ENCODE data around the gene TMEM145.
A peak's percentile ranks its signal among the peaks of the same experiment; 100 is the strongest.

The TMEM145 gene

GRCh38 chr19:42295342-42295741 is 17.8 kb upstream of the TMEM145 start (continued):
- TF ChIP-seq PATZ1 (CRISPR knock-in tag; IDR thresholded peaks at IDR 0.05; ENCODE audit: borderline replicate concordance): no peak

GRCh38 chr19:42295831-42296525 is 17.1 kb upstream of the TMEM145 start:
- TF ChIP-seq ZC3H10 (CRISPR knock-in tag; IDR thresholded peaks at IDR 0.05): no peak
- no peak for TF ChIP-seq ZNF8 (CRISPR knock-in tag; IDR thresholded peaks at IDR 0.05)
- ATAC-seq: peak; percentile 84

GRCh38 chr19:42297039-42297438 is 16.1 kb upstream of the TMEM145 start:
- ATAC-seq: no peak

More at GRCh38 chr19:42297039-42297438, 16.1 kb upstream of the TMEM145 start:
- no peak for TF ChIP-seq PPARA (CRISPR knock-in tag; IDR thresholded peaks at IDR 0.05; ENCODE audit: borderline replicate concordance)
- TF ChIP-seq TSHZ2 (CRISPR knock-in tag; IDR thresholded peaks at IDR 0.05): no peak
- no peak for TF ChIP-seq PATZ1 (CRISPR knock-in tag; IDR thresholded peaks at IDR 0.05; ENCODE audit: borderline replicate concordance)
- no peak for TF ChIP-seq ISL1 (CRISPR knock-in tag; IDR thresholded peaks at IDR 0.05)
- no peak for TF ChIP-seq ARNTL (CRISPR knock-in tag; IDR thresholded peaks at IDR 0.05; ENCODE audit: borderline replicate concordance, low read depth)
- TF ChIP-seq ZFP3 (CRISPR knock-in tag; IDR thresholded peaks at IDR 0.05): no peak
- TF ChIP-seq TCF4 (CRISPR knock-in tag; IDR thresholded peaks at IDR 0.05; ENCODE audit: borderline replicate concordance): no peak
- TF ChIP-seq ZC3H10 (CRISPR knock-in tag; IDR thresholded peaks at IDR 0.05): no peak
- TF ChIP-seq CSRNP3 (CRISPR knock-in tag; IDR thresholded peaks at IDR 0.05): no peak
- no peak for TF ChIP-seq ZNF70 (CRISPR knock-in tag; IDR thresholded peaks at IDR 0.05)
- no peak for TF ChIP-seq ZNF8 (CRISPR knock-in tag; IDR thresholded peaks at IDR 0.05)
- no peak for TF ChIP-seq ZNF565 (CRISPR knock-in tag; conservative IDR thresholded peaks at IDR 0.05; ENCODE audit: low read depth)
- no peak for TF ChIP-seq OSR1 (CRISPR knock-in tag; IDR thresholded peaks at IDR 0.05)
- TF ChIP-seq GLIS3 (CRISPR knock-in tag; IDR thresholded peaks at IDR 0.05): no peak
- no peak for TF ChIP-seq RARB (CRISPR knock-in tag; IDR thresholded peaks at IDR 0.05)
- no peak for TF ChIP-seq POU6F1 (CRISPR knock-in tag; IDR thresholded peaks at IDR 0.05; ENCODE audit: borderline replicate concordance, low read depth)
- no peak for TF ChIP-seq SNAI2 (CRISPR knock-in tag; IDR thresholded peaks at IDR 0.05)
- no peak for TF ChIP-seq TOX (CRISPR knock-in tag; IDR thresholded peaks at IDR 0.05; ENCODE audit: borderline replicate concordance)
- TF ChIP-seq CREB5 (CRISPR knock-in tag; IDR thresholded peaks at IDR 0.05; ENCODE audit: low read depth): no peak
- no peak for TF ChIP-seq BACH2 (CRISPR knock-in tag; IDR thresholded peaks at IDR 0.05; ENCODE audit: borderline replicate concordance)
